Endothelial cell of umbilical vein (primary cell): Measurements from ENCODE around the gene IDH3A. TPM values are rescaled to one million over a fixed set of nuclear protein-coding genes. Genes with fewer than 3 reads are reported as not detected.

Source experiments
- BruUV-seq: library from RNA; stranded (reverse); fragments of 400-500 nt; replicated peaks from 2 replicates; lab custom pipeline; 2021; lab: Mats Ljungman, UMichigan
- CTCF ChIA-PET: fragments of 300-600, 350-600 bp; sonication (Branson Sonifier 250); formaldehyde crosslinking; loops from one replicate; lab custom pipeline; 2021; ENCODE audit warnings: antibody characterized with exemption, inconsistent platforms; lab: Charles Lee
- POLR2A ChIA-PET: fragments of 300-600, 350-600 bp; sonication (Branson Sonifier 250); formaldehyde crosslinking; loops from one replicate; lab custom pipeline; 2021; ENCODE audit warnings: antibody characterized with exemption, inconsistent platforms; lab: Charles Lee
- DNase-seq: peaks from one replicate; pipeline ENCODE4 v3.0.0-alpha.2; 2011; ENCODE audit warnings: low read depth, low spot score
- FAIRE-seq: peaks from 2 replicates; lab custom pipeline; 2011; peaks lifted over from hg19 to GRCh38; lab: Jason Lieb, UNC
- H2AFZ ChIP-seq: 2 replicates; pipeline ENCODE4 v1.6.0; 2012; ENCODE audit warnings: low read depth, low read length, control low read depth, inconsistent platforms
- H3K27ac ChIP-seq: 2 replicates; pipeline ENCODE4 v1.5.1; 2011; ENCODE audit warnings: low read depth, mild to moderate bottlenecking, control low read depth, low read length, moderate library complexity; ENCODE audit not compliant: insufficient read depth
- H3K27me3 ChIP-seq, 2 experiments: 2 replicates each; pipeline versions ENCODE4 v1.6.0 to v1.6.1; 2011; ENCODE audit warnings: low read length in 2 of 2, mixed read lengths in 1 of 2; ENCODE audit not compliant: control insufficient read depth in 2 of 2, insufficient read depth in 2 of 2
- H3K36me3 ChIP-seq, 2 experiments: 2 replicates in 1 of 2; 3 replicates in 1 of 2; pipeline ENCODE4 v1.5.1; 2011; ENCODE audit warnings: low read length in 2 of 2, mild to moderate bottlenecking in 1 of 2, moderate library complexity in 1 of 2; ENCODE audit not compliant: control insufficient read depth in 2 of 2, insufficient read depth in 2 of 2; ENCODE audit errors: extremely low read depth in 1 of 2
- H3K4me1 ChIP-seq: 3 replicates; pipeline ENCODE4 v1.5.1; 2011; ENCODE audit warnings: mild to moderate bottlenecking, low read length; ENCODE audit not compliant: control insufficient read depth, insufficient read depth; ENCODE audit errors: extremely low read depth
- H3K4me2 ChIP-seq: 2 replicates; pipeline ENCODE4 v1.6.1; 2011; ENCODE audit warnings: low read length, control low read depth, mixed read lengths; ENCODE audit not compliant: insufficient read depth
- H3K4me3 ChIP-seq, 3 experiments: fragments of 200-600 bp in 1 of 3; sonication (generic), shearing (Covaris generic) in 1 of 3; replicated peaks in 1 of 3; 2 replicates each; pipeline ENCODE4 v1.5.1; 2011 to 2016; ENCODE audit warnings: control low read depth in 3 of 3, low read length in 3 of 3, mild to moderate bottlenecking in 2 of 3, inconsistent platforms in 1 of 3, low read depth in 1 of 3, moderate library complexity in 1 of 3; ENCODE audit not compliant: insufficient read depth in 1 of 3
- H3K79me2 ChIP-seq: 2 replicates; pipeline ENCODE4 v1.6.0; 2012; ENCODE audit warnings: low read length, inconsistent platforms; ENCODE audit not compliant: control insufficient read depth, insufficient read depth
- H3K9ac ChIP-seq: replicated peaks from 2 replicates; pipeline ENCODE3; 2011; ENCODE audit warnings: low read length, control low read depth; ENCODE audit not compliant: insufficient read depth; ENCODE audit errors: extremely low read depth
- H3K9me1 ChIP-seq: replicated peaks from 3 replicates; pipeline ENCODE4 v1.6.0; 2011; ENCODE audit warnings: mild to moderate bottlenecking, low read length; ENCODE audit not compliant: control insufficient read depth, insufficient read depth; ENCODE audit errors: extremely low read depth
- H3K9me3 ChIP-seq: replicated peaks from 2 replicates; pipeline ENCODE4 v1.5.1; 2012; ENCODE audit warnings: low read length, inconsistent platforms; ENCODE audit not compliant: control insufficient read depth, insufficient read depth
- H4K20me1 ChIP-seq: replicated peaks from 2 replicates; pipeline ENCODE3; 2011; ENCODE audit warnings: mild to moderate bottlenecking, low read length; ENCODE audit not compliant: control insufficient read depth, insufficient read depth; ENCODE audit errors: extremely low read depth
- CTCF ChIP-seq, 2 donors: IDR thresholded peaks; 1 replicate in 1 of 2; 2 replicates in 1 of 2; pipeline ENCODE4 v1.5.1; 2011; ENCODE audit warnings: low read length in 2 of 2, mild to moderate bottlenecking in 2 of 2, moderate library complexity in 2 of 2, control low read depth in 1 of 2, inconsistent platforms in 1 of 2, low read depth in 1 of 2; ENCODE audit not compliant: insufficient read depth in 1 of 2; ENCODE audit errors: extremely low read depth in 1 of 2
- EZH2 ChIP-seq: IDR thresholded peaks from 2 replicates; pipeline ENCODE4 v1.6.1; 2012; ENCODE audit warnings: borderline replicate concordance, low read depth, mild to moderate bottlenecking, moderate library complexity, low read length, inconsistent platforms; ENCODE audit not compliant: severe bottlenecking
- FOS ChIP-seq: IDR thresholded peaks from 2 replicates; pipeline ENCODE4 v1.6.1; 2011; ENCODE audit warnings: mild to moderate bottlenecking, low read length, moderate library complexity, borderline replicate concordance; ENCODE audit not compliant: insufficient read depth
- GATA2 ChIP-seq: IDR thresholded peaks from 2 replicates; pipeline ENCODE4 v1.7.0; 2011; ENCODE audit warnings: low read depth, mild to moderate bottlenecking, moderate library complexity, mixed read lengths, low read length; ENCODE audit not compliant: insufficient read length, insufficient read depth
- JUN ChIP-seq: IDR thresholded peaks from 2 replicates; pipeline ENCODE4 v1.6.1; 2011; ENCODE audit warnings: borderline replicate concordance, low read depth; ENCODE audit not compliant: insufficient read length, insufficient read depth
- MAX ChIP-seq: IDR thresholded peaks from 2 replicates; pipeline ENCODE4 v1.6.1; 2011; ENCODE audit not compliant: insufficient read depth, insufficient read length
- MYC ChIP-seq: IDR thresholded peaks from one replicate; pipeline ENCODE4 v1.6.1; 2011; ENCODE audit warnings: mild to moderate bottlenecking, low read depth, low read length
- POLR2A ChIP-seq: IDR thresholded peaks from 2 replicates; pipeline ENCODE4 v1.6.1; 2012; ENCODE audit warnings: low read depth, mild to moderate bottlenecking, control low read depth, low read length
- POLR2AphosphoS5 ChIP-seq: IDR thresholded peaks from 2 replicates; pipeline ENCODE4 v1.6.1; 2012; ENCODE audit warnings: low read depth, mild to moderate bottlenecking, control low read depth, low read length, moderate library complexity; ENCODE audit not compliant: insufficient read depth
- dilution Hi-C: fragments of 300-500 bp; cut with MboI; formaldehyde crosslinking; loops from one replicate; pipeline ENCODE4 v1.15.0; 2019; ENCODE audit warnings: low sequenced_read_pairs; ENCODE audit not compliant: extremely low pct_ligation_motif_present
- intact Hi-C: fragments of 100-400 bp; cut with micrococcal nuclease; formaldehyde crosslinking; loops from one replicate; pipeline ENCODE4 v1.10.0; 2022
- polyA plus RNA-seq, 4 experiments: library from polyadenylated mRNA; depleted of rRNA in 3 of 4; stranded (reverse) in 3 of 4; unstranded in 1 of 4; fragments of >200 nt; gene quantifications; 2 replicates each; pipeline versions ENCODE4 v1.2.1 to v1.2.3, GENCODE V29; 2011 to 2012; ENCODE audit warnings: missing spikeins in 1 of 4
- total RNA-seq: library from RNA; stranded (reverse); gene quantifications from 2 replicates; pipeline ENCODE4 v1.2.3, GENCODE V29; 2021

The IDH3A gene
- total and polyA plus RNA-seq, 2 donors (not counting 3 experiments of a cell fraction or from before 2014, with no cell fraction given), result 35.5 to 63.9 TPM

- H3K79me2 ChIP-seq, result no peaks in the 10 kb centered on the region
- no peak overlapping the region for H2AFZ ChIP-seq
- no peaks in the 10 kb centered on the region for H3K27me3 ChIP-seq
- FAIRE-seq (no peak), DNase-seq (no peak)
- H3K9ac ChIP-seq, result no peak overlapping the region
- intact Hi-C loops, result no loop called here
- TF ChIP-seq POLR2A (no peak), FOS (no peak), EZH2 (no peak), POLR2AphosphoS5 (no peak), MYC (no peak), JUN (no peak), GATA2 (no peak), CTCF (IDR thresholded peaks at IDR 0.05; ENCODE audit: extremely low read depth in 1 of 2, insufficient read depth in 1 of 2, low read depth in 1 of 2, low read length in 2 of 2) (no peak), MAX (no peak)
- H4K20me1 ChIP-seq, result no peaks in the 10 kb centered on the region
- H3K4me3 ChIP-seq, result no peak overlapping the region
- dilution Hi-C loops, result no loop called here
- H3K9me3 ChIP-seq, result no peaks in the 10 kb centered on the region
- H3K27ac ChIP-seq, result no peak overlapping the region
- H3K4me1 ChIP-seq, result peaks cover 4% of the 10 kb centered on the region
- BruUV-seq, result no TSS peak
- POLR2A ChIA-PET, result no interaction called here
- no peak overlapping the region for H3K4me2 ChIP-seq
- H3K9me1 ChIP-seq, result no peaks in the 10 kb centered on the region
- CTCF ChIA-PET, result interaction anchor here (2.7 to 11.2 kb wide), 6 partner anchors 85 to 153 kb away, joined by 15 to 273 read pairs (median 173); no protein-coding TSS in a partner anchor
- no peaks in the 10 kb centered on the region for H3K36me3 ChIP-seq
These were observed 38.2 kb upstream of the IDH3A start for GRCh38 chr15:78110916-78111475.
